Hepatocyte (in vitro differentiated cells): ENCODE results near the gene ULBP2.
"Not testable (repeated sequence)": the region's sequence is repeated elsewhere in the genome, so short reads cannot be mapped to it uniquely, and the experiment has no call there.

Source experiments
- CTCF ChIP-seq: fragments of 200-600 bp; sonication (generic); IDR thresholded peaks from 2 replicates; pipeline ENCODE4 v1.5.1; 2016; ENCODE audit warnings: antibody characterized with exemption, mild to moderate bottlenecking; ENCODE audit not compliant: poor library complexity
- EZH2 ChIP-seq: fragments of 200-600 bp; sonication (generic); IDR thresholded peaks from 2 replicates; pipeline ENCODE4 v1.6.1; 2016; ENCODE audit warnings: antibody characterized with exemption, mild to moderate bottlenecking, borderline replicate concordance
- EZH2phosphoT487 ChIP-seq: fragments of 200-600 bp; sonication (generic); IDR thresholded peaks from one replicate; pipeline ENCODE4 v1.6.1; 2018; ENCODE audit warnings: antibody characterized with exemption, mild to moderate bottlenecking, low read depth, moderate library complexity; ENCODE audit not compliant: unreplicated experiment, severe bottlenecking

- TF ChIP-seq CTCF, EZH2, EZH2phosphoT487: not testable (repeated sequence)
These were observed 14.8 kb upstream of the ULBP2 start for GRCh38 chr6:149927025-149927424.
